HG03442 (cell line): ENCODE results near the gene SUPT20H.
"Not testable (repeated sequence)": the region's sequence is repeated elsewhere in the genome, so short reads cannot be mapped to it uniquely, and the experiment has no call there.

ENCODE experiments used
- ATAC-seq: cut with Tn5 transposase; IDR thresholded peaks from one replicate; pipeline ENCODE4 v1.9.1; 2021; ENCODE audit warnings: mild to moderate bottlenecking, moderate library complexity; ENCODE audit not compliant: unreplicated experiment

Gene SUPT20H

DNA sequence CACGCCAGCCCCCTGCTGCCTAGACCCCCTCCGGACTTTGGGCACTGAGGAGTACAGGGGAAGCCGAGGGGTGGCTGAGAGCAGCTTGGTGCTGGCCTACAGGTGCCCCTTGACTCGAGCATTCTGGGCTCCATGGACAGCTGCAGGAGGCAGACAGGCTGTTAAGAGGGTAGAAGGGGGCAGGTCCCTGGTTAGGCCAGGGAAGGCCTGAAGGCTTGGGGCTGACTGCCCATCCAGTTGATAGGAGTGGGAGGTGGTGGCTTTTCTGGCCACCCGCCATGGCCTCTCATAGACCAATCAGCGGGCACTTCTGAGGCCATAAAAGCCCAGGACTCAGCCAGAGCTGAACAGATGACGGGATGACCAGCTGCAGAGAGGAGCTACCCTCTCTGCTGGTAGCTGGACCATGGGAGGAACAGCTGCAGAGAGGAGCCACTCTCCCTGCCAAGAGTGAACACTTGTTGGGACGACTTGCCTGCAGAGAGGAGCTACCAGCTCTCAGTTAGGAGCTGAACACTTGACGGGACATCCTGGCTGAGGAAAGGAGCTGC, 10.7 kb upstream of the SUPT20H start:
- ATAC-seq = no peak

DNA sequence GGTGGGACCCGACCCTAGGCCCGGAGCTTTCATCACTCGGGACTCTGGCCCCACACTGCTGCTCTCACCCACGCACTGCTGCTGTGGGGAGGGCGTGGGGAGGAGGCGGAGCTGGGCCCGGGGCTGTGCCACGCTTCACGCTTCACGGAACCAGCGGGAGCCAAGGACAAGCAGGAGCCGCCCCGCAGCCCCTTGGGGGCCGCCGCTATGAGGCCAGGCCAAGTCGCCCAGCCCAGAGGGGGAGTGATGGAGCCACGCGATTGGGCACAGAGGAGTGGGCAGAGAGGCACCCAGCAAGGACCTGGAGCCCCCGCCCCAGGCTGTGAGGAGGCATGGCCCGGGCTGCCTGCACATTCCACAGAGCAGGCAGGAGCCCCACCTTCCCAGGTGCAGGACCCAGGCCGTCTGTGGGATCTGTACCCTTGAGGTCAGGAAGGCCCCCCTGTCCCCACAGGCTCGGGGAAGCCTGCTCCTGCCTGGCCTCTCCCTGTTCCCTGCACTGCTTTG, 10.2 kb upstream of the SUPT20H start:
- ATAC-seq = no peak

GRCh38 chr13:37068962-37069361, 9.5 kb upstream of the SUPT20H start:
- ATAC-seq = no peak

DNA sequence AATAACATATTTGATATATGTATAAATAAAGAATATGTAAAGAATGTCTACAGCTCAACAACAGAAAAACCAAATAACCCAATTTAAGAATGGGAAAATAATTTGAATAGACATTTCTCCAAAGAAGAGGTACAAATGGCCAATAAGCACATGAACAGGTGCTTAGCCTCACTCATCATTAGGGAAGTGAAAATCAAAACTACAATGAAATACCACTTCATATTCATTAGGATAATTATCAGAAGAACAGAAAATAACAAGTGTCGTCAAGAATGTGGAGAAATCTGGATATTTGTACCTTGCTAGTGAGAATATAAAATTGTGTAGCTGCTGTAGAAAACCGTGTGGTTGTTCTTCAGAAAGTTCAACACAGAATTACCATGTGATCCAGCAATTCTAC, 8.4 kb upstream of the SUPT20H start:
- ATAC-seq = no peak

DNA sequence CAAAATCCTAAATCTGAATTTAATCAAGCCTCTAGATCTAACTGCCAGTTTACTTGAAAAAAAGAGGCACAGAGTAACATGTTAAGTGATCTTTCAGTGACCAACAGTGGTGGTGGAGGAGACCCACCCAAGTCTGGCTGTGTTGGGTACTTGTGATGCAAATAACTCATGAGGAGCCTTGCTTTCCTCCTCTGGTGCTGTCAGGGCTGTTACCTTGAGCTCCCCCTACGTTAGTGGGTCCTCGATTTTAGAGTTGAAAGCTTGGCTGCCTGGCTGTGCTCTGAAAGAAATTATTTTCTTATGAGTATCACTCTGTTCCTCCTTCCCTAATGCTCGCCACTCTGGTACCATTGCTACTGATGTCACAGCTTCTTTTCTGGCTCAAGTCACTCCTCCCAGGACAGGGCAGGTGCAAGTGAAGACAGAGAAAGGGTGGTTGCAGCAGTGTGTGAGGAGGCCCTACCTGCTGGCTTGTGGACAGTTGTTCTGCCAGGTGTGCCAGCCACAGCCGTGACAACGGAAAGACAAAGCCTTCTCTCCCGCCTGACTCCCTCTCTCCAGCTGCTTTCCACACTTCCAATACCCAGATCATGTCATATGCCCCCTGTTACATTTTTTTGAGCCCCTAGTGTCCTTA, 6.5 kb upstream of the SUPT20H start:
- ATAC-seq = no peak

DNA sequence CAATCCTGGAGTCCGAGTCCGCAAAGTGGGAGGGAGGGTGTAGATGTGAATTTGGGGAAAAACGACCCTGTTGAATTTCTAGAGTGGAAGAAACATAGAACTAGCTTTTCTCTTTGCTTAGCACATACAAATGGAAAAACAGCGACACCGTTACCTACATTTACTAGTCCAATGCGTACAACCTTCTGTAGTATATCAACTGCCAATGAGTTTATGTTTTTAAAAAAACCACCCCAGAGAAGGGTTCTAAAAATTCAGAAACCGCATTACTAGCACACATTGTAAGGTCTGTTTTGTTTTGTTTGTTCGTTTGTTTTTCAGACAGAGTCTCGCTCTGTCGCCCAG, 332 bp upstream of the SUPT20H start:
- ATAC-seq = no peak

DNA sequence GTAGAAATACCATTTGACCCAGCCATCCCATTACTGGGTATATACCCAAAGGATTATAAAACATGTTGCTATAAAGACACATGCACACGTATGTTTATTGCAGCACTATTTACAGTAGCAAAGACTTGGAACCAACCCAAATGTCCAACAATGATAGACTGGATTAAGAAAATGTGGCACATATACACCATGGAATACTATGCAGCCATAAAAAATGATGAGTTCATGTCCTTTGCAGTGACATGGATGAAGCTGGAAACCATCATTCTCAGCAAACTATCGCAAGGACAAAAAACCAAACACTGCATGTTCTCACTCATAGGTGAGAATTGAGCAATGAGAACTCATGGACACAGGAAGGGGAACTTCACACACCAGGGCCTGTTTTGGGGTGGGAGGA, 3.3 kb downstream of the SUPT20H start:
- ATAC-seq = not testable (repeated sequence)

DNA sequence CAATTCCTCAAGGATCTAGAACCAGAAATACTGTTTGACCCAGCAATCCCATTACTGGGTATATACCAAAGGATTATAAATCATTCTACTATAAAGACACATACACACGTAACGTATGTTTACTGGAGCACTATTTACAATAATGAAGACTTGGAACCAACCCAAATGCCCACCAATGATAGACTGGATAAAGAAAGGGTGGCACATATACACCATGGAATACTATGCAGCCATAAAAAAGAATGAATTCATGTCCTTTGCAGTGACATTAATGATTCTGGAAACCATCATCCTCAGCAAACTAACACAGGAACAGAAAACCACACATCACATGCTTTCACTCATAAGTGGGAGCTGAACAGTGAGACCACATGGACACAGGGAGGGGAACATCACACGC, 6.4 kb downstream of the SUPT20H start:
- ATAC-seq = not testable (repeated sequence)

- no peak for ATAC-seq
Observed at GRCh38 chr13:37049810-37050209, 9.7 kb downstream of the SUPT20H start.

DNA sequence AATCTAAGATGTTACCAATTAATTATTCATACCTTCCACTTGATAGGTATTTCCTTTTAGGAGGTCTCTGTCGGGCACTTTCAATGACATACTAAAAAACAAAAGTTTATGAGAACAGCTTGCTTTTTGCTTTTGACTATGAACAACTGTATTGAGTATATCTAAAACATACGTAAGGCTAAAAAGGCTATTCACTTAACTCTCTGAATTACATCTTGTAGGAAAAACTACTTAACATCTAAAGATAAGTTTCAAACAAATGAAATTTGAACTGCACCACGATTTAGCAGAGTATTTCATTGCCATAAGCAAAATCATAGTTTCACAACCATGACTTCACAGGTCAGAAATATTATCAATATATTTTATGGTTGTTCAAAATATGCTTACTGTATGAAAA, 11.6 kb downstream of the SUPT20H start:
- ATAC-seq = no peak

DNA sequence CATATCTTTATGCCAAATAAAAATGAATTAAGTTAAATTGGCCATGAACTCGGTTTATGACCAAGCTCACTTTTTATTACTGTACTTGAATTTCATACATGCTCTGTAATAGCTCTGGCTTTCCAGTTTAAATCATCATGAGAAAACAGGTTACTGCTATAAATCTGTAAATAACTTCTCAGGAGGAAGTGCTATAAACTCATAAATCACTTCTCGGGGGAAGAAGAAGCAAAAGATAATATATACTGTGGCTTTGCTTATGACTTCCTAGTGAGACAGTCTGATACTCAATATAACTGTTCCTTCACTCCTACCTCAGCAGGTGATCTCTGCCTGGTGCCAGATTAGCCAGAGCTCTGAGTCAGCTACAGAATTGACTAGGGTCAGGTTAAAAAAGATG, 12.5 kb downstream of the SUPT20H start:
- ATAC-seq = no peak

DNA sequence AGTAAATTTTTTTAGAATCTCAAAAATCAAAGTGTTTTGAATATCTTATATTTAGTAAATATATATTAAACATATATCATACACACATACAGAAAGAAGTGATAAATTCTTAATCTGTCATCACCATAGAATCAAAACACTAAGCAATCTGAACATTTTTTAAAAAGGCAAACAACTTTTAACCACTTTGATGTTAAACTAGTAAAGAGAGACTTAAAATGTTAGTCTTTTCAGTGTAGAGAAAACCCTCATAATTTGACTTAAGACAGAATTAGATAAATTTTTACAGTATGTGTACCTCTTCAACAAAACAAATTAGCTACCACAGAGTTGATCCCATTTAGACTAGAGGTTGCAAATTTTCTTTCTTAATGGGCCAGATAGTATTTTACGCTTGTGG, 13.4 kb downstream of the SUPT20H start:
- no peak for ATAC-seq

GRCh38 chr13:37040789-37041188, 18.7 kb downstream of the SUPT20H start:
- no peak for ATAC-seq

- ATAC-seq = no peak
Observed at GRCh38 chr13:37039896-37040295, 19.6 kb downstream of the SUPT20H start.

- no peak for ATAC-seq
Observed at GRCh38 chr13:37037241-37037640, 22.2 kb downstream of the SUPT20H start.

DNA sequence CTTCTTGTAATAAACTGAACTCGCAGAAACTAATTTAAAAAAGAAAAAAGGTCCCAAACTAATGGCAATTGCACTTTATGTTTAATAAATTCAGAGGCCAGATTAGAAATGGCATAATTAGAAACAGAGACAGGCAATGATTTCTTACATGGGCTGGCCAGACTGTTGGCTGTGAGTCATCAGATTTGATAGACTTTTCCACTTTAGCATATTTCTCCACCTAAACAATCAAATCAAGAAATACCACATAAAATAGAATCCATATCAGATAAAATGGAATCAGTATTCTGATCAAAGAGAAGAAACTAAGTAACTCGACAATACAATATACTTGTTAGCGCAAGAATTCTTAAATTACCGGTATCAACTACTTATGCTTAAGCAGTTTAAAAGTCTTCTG, 29.9 kb downstream of the SUPT20H start:
- ATAC-seq = no peak

DNA sequence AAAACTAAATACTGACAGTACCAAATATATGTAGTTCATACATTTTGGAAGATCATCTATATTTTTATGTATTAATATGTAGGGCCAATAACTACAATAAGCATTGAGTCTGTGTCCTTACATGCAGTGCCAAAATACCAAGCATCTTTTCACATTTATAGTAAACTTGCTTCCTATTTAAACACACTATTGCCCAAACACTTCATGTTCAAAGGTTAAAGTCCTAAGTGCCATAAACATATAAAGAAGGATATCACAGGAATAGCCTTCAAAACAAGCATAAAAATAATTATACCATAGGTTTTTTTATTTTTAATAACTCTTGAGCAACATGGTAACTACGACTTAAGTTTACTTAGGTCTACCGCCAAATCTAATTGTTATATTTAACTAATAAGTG, 31.8 kb downstream of the SUPT20H start:
- ATAC-seq = no peak

DNA sequence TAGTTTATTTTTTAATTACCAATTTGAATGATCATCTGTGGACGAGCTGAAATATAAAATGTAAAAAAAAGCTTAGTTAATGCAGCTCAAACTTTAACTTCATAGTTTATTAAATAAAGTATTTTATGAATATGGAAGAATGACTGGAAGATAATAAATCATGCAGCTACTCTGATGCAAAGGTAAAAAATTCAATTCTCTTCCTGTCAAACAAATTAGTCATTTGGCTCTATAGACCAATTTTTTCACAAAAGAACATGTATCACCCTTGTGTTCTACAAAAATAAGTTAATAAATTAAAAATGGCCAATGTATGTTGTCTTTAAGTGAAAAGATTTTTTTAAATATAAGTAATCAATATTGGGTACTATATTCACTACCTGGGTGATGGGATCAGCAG, 32.7 kb downstream of the SUPT20H start:
- no peak for ATAC-seq

GRCh38 chr13:37023871-37024270, 35.6 kb downstream of the SUPT20H start:
- ATAC-seq = no peak

- ATAC-seq = no peak
Observed at GRCh38 chr13:37014609-37015008, 44.9 kb downstream of the SUPT20H start.

- no peak for ATAC-seq
Observed at GRCh38 chr13:37011788-37012187, 47.7 kb downstream of the SUPT20H start.

GRCh38 chr13:37011002-37011401, 48.5 kb downstream of the SUPT20H start:
- no peak for ATAC-seq

- no peak for ATAC-seq
Observed at GRCh38 chr13:37010424-37010823, 49.1 kb downstream of the SUPT20H start.
